Chondrocyte (in vitro differentiated cells): ENCODE results near the gene NOB1. TPM values are rescaled to one million over a fixed set of nuclear protein-coding genes. Genes with fewer than 3 reads are reported as not detected.

Experiments
- DNase-seq: peaks from one replicate; pipeline ENCODE4 v3.0.0; 2021; ENCODE audit warnings: mixed read lengths, low spot score
- H3K27ac Mint-ChIP-seq: one replicate; pipeline ENCODE4 v1.8.0; 2021; ENCODE audit warnings: mild to moderate bottlenecking, moderate library complexity, mixed read lengths; ENCODE audit not compliant: unreplicated experiment
- H3K27me3 Mint-ChIP-seq: 2 replicates; pipeline ENCODE4 v1.8.0; 2021; ENCODE audit warnings: low read depth, mixed read lengths
- H3K36me3 Mint-ChIP-seq: 2 replicates; pipeline ENCODE4 v1.8.0; 2021; ENCODE audit warnings: low read depth, mixed read lengths
- H3K4me1 Mint-ChIP-seq: 2 replicates; pipeline ENCODE4 v1.8.0; 2021; ENCODE audit warnings: low read depth, mild to moderate bottlenecking, mixed read lengths
- H3K4me3 Mint-ChIP-seq: one replicate; pipeline ENCODE4 v1.8.0; 2021; ENCODE audit warnings: mild to moderate bottlenecking, moderate library complexity, mixed read lengths; ENCODE audit not compliant: unreplicated experiment
- H3K9me3 Mint-ChIP-seq: 2 replicates; pipeline ENCODE4 v1.8.0; 2021; ENCODE audit warnings: low read depth, mixed read lengths
- CTCF ChIP-seq: fragments of 200-600 bp; sonication (generic); IDR thresholded peaks from 2 replicates; pipeline ENCODE4 v1.5.0; 2021; ENCODE audit warnings: antibody characterized with exemption, mild to moderate bottlenecking, moderate library complexity
- total RNA-seq: library from RNA; stranded (reverse); gene quantifications from 3 replicates; pipeline ENCODE4 v1.2.1, GENCODE V29; 2021

Gene NOB1
- total RNA-seq, 1 donor from 2014 or later: 25.7 TPM

GRCh38 chr16:69726313-69727060 is 28.2 kb downstream of the NOB1 start, which contains the start of gene NQO1:
TSS of gene NQO1 (minus strand) at chr16:69726560. CDS start at chr16:69726439, 121 bp downstream.
- H3K27ac Mint-ChIP-seq: peak within 1 kb of the TSS; percentile 100
- peak; percentile 98 for DNase-seq
- H3K27me3 Mint-ChIP-seq: no peaks in the 10 kb centered on the region
- no peaks in the 10 kb centered on the region for H3K9me3 Mint-ChIP-seq
- TF ChIP-seq CTCF: no peak
- peak within 1 kb of the TSS; percentile 95 for H3K4me3 Mint-ChIP-seq
- no peaks in the 10 kb centered on the region for H3K36me3 Mint-ChIP-seq
- peaks cover 46% of the 10 kb centered on the region for H3K4me1 Mint-ChIP-seq

- peak overlapping the region; percentile 100 for H3K27ac Mint-ChIP-seq
- H3K4me3 Mint-ChIP-seq: peak overlapping the region; percentile 95
- peaks cover 46% of the 10 kb centered on the region for H3K4me1 Mint-ChIP-seq
- no peaks in the 10 kb centered on the region for H3K9me3 Mint-ChIP-seq
- DNase-seq: peak; percentile 40
- peaks cover 3% of the 10 kb centered on the region for H3K36me3 Mint-ChIP-seq
- TF ChIP-seq CTCF: no peak
- no peaks in the 10 kb centered on the region for H3K27me3 Mint-ChIP-seq
Observed at GRCh38 chr16:69725480-69726312, 29.0 kb downstream of the NOB1 start.

GRCh38 chr16:69724981-69725479 is 29.7 kb downstream of the NOB1 start:
- H3K36me3 Mint-ChIP-seq: peaks cover 3% of the 10 kb centered on the region
- H3K27ac Mint-ChIP-seq: peak overlapping the region; percentile 100
- peaks cover 46% of the 10 kb centered on the region for H3K4me1 Mint-ChIP-seq
- H3K4me3 Mint-ChIP-seq: peak overlapping the region; percentile 95
- TF ChIP-seq CTCF: no peak
- DNase-seq: no peak
- no peaks in the 10 kb centered on the region for H3K9me3 Mint-ChIP-seq
- no peaks in the 10 kb centered on the region for H3K27me3 Mint-ChIP-seq

- Mint-ChIP-seq H3K27ac (peak overlapping the region; percentile 100), H3K36me3 (peaks cover 3% of the 10 kb centered on the region), H3K4me1 (peaks cover 46% of the 10 kb centered on the region)
Observed at GRCh38 chr16:69724414-69724873, 30.3 kb downstream of the NOB1 start.

More at GRCh38 chr16:69724414-69724873, 30.3 kb downstream of the NOB1 start:
- Mint-ChIP-seq H3K9me3 (no peaks in the 10 kb centered on the region), H3K4me3 (peak overlapping the region; percentile 95), H3K27me3 (no peaks in the 10 kb centered on the region)
- no peak for TF ChIP-seq CTCF
- peak; percentile 22 for DNase-seq
